Measurements from ENCODE around the gene SDF4.

The SDF4 gene

GRCh38 chr1:1218524-1219200 is 13.1 kb downstream of the SDF4 start:
- TF ChIP-seq, protein P1, sequence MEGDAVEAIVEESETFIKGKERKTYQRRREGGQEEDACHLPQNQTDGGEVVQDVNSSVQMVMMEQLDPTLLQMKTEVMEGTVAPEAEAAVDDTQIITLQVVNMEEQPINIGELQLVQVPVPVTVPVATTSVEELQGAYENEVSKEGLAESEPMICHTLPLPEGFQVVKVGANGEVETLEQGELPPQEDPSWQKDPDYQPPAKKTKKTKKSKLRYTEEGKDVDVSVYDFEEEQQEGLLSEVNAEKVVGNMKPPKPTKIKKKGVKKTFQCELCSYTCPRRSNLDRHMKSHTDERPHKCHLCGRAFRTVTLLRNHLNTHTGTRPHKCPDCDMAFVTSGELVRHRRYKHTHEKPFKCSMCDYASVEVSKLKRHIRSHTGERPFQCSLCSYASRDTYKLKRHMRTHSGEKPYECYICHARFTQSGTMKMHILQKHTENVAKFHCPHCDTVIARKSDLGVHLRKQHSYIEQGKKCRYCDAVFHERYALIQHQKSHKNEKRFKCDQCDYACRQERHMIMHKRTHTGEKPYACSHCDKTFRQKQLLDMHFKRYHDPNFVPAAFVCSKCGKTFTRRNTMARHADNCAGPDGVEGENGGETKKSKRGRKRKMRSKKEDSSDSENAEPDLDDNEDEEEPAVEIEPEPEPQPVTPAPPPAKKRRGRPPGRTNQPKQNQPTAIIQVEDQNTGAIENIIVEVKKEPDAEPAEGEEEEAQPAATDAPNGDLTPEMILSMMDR (IDR thresholded peaks at IDR 0.05; ENCODE audit: low read depth, low read length, missing control alignments) = no peak
- no peak for DNase-seq (ENCODE audit: extremely low read depth, low read depth)
- no peak overlapping the region for H3K4me3 ChIP-seq (replicated peaks; ENCODE audit: low read depth, low read length)

- TF ChIP-seq, protein P1 (IDR thresholded peaks at IDR 0.05; ENCODE audit: low read depth, low read length, missing control alignments) = no peak
- peak; percentile 20 for DNase-seq (ENCODE audit: extremely low read depth, low read depth)
- H3K4me3 ChIP-seq (replicated peaks; ENCODE audit: low read depth, low read length) = no peak overlapping the region
Measured at GRCh38 chr1:1217621-1218523, 13.9 kb downstream of the SDF4 start.

GRCh38 chr1:1216770-1217620 is 14.8 kb downstream of the SDF4 start:
- no peak overlapping the region for H3K4me3 ChIP-seq (replicated peaks; ENCODE audit: low read depth, low read length)
- no peak for DNase-seq (ENCODE audit: extremely low read depth, low read depth)
- TF ChIP-seq, protein P1 (IDR thresholded peaks at IDR 0.05; ENCODE audit: low read depth, low read length, missing control alignments) = no peak

DNA sequence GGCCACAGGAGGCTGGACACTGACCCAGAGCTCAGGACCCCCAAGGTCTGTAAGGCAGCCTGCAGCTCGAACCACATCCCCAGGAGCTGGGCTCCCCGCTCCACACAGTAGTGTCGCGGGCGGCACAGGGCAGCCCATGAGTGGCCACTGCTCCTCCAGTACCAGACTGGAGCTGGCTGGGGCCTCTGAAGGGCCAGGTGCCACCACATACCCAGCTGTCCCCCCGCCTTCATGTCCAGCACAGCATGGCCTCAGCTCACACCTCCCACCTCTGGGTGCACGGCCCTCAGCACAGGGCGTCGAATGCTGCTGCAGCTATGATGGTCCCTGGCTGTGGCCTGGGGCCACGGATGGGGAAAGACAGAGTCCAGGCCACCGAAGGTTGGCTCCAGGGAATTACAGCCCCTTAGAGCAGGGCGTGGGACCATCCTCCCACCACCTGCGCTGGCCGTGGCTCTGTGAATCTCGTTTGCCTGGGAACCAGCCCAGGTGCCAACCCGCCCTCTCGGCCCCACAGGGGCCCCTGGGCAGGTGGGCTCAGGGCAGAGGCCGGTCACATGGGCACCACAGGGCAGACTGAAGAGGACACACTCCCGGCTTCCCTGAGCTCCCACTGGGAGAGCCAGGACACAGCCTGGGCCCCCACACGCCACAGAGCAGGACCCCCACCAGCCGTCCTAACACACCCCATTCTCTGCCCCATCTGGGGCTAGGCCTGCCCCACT is 15.8 kb downstream of the SDF4 start:
- TF ChIP-seq, protein P1 (IDR thresholded peaks at IDR 0.05; ENCODE audit: low read depth, low read length, missing control alignments) = no peak

GRCh38 chr1:1215080-1215676 is 16.6 kb downstream of the SDF4 start:
- DNase-seq (ENCODE audit: extremely low read depth, low read depth) = no peak
- TF ChIP-seq, protein P1 (IDR thresholded peaks at IDR 0.05; ENCODE audit: low read depth, low read length, missing control alignments) = no peak
- no peak overlapping the region for H3K4me3 ChIP-seq (replicated peaks; ENCODE audit: low read depth, low read length)

More for the DNA sequence above, 15.8 kb downstream of the SDF4 start:
- no peak for DNase-seq (ENCODE audit: extremely low read depth, low read depth)
- no peak overlapping the region for H3K4me3 ChIP-seq (replicated peaks; ENCODE audit: low read depth, low read length)

Data from HFF-Myc (cell line).